Measurements from ENCODE around the gene GPATCH11. TPM values are rescaled to one million over a fixed set of nuclear protein-coding genes. Genes with fewer than 3 reads are reported as not detected.

Gene GPATCH11
- total RNA-seq, 4 donors from 2014 or later: 2.8 to 13.1 (median 5.4) TPM

DNA sequence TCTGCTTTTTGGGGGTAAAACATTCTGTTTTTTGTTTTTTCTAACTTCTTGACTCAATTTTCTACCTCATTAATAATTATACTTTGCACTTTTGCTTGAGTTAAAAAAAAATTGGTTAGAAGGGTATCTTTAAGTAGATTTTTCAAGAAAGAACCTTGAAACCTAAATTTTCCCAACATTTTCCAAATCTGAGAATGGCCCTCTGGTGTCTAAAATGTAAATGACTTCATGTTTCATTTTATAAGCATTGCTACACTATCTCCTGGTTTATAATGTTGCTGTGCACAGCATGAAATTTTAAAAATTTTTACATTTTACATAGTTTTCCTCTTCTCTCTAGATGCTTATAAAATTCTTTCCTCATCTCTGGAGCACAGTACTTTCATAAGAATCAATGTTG lies 58.2 kb downstream of the GPATCH11 start:
- H3K4me1 ChIP-seq: no peaks in the 10 kb centered on the region
- H3K4me3 ChIP-seq: no peak overlapping the region
- intact Hi-C loops (cut with DNase I; ENCODE audit: low total_unique reads): no loop called here
- no peaks in the 10 kb centered on the region for H3K9me3 ChIP-seq
- DNase-seq: no peak
- H3K27ac ChIP-seq: no peak overlapping the region
- no peaks in the 10 kb centered on the region for H3K27me3 ChIP-seq
- H3K36me3 ChIP-seq: no peaks in the 10 kb centered on the region
- no peak for TF ChIP-seq POLR2A (IDR thresholded peaks at IDR 0.05)
- TF ChIP-seq, protein P1, sequence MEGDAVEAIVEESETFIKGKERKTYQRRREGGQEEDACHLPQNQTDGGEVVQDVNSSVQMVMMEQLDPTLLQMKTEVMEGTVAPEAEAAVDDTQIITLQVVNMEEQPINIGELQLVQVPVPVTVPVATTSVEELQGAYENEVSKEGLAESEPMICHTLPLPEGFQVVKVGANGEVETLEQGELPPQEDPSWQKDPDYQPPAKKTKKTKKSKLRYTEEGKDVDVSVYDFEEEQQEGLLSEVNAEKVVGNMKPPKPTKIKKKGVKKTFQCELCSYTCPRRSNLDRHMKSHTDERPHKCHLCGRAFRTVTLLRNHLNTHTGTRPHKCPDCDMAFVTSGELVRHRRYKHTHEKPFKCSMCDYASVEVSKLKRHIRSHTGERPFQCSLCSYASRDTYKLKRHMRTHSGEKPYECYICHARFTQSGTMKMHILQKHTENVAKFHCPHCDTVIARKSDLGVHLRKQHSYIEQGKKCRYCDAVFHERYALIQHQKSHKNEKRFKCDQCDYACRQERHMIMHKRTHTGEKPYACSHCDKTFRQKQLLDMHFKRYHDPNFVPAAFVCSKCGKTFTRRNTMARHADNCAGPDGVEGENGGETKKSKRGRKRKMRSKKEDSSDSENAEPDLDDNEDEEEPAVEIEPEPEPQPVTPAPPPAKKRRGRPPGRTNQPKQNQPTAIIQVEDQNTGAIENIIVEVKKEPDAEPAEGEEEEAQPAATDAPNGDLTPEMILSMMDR (IDR thresholded peaks at IDR 0.05): no peak

DNA sequence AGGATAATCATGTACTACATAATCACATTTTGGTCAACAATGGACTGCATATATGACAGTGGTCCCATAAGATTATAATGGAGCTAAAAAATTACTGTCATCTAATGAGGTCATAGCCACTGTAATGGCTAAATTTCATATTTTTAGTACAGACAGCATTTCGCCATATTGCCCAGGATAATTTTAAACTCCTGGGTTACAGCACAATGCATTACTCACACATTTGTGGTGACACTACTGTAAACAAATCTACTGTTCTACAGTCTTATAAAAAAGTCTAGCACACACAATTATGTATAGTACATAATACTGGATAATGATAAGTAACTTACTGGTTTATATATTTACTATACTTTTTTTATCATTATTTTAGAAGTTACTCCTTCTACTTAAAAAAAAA lies 59.7 kb downstream of the GPATCH11 start:
- TF ChIP-seq, protein P1 (IDR thresholded peaks at IDR 0.05): no peak
- no peak for TF ChIP-seq POLR2A (IDR thresholded peaks at IDR 0.05)
- intact Hi-C loops (cut with DNase I; ENCODE audit: low total_unique reads): no loop called here
- no peaks in the 10 kb centered on the region for H3K36me3 ChIP-seq

DNA sequence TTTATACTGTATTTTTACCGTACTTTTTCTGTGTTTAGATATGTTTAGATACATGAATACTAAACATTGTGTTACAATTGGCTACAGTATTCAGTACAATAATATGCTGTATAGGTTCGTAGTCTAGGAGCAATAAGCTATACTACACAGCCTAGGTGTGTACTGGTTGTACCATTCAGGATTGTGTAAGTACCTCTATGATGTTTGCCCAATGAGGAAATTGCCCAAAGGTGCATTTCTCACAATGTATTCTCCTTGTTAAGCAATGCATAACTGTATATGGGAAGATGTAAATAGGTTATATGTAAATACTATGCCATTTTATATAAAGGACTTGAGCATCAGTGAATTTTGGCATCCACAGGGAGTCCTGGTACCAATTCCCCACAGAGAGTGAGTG lies 61.7 kb downstream of the GPATCH11 start:
- no peaks in the 10 kb centered on the region for H3K9me3 ChIP-seq
- H3K27me3 ChIP-seq: no peaks in the 10 kb centered on the region
- no peaks in the 10 kb centered on the region for H3K36me3 ChIP-seq
- H3K4me3 ChIP-seq: no peak overlapping the region
- no peaks in the 10 kb centered on the region for H3K4me1 ChIP-seq
- H3K27ac ChIP-seq: no peak overlapping the region
- no peak for DNase-seq
- intact Hi-C loops (cut with DNase I; ENCODE audit: low total_unique reads): no loop called here
- TF ChIP-seq, protein P1 (IDR thresholded peaks at IDR 0.05): no peak
- TF ChIP-seq POLR2A (IDR thresholded peaks at IDR 0.05): no peak

More for the DNA sequence above, 59.7 kb downstream of the GPATCH11 start:
- no peaks in the 10 kb centered on the region for H3K9me3 ChIP-seq
- H3K27me3 ChIP-seq: no peaks in the 10 kb centered on the region
- H3K4me1 ChIP-seq: no peaks in the 10 kb centered on the region
- H3K4me3 ChIP-seq: no peak overlapping the region
- H3K27ac ChIP-seq: no peak overlapping the region
- DNase-seq: no peak

DNA sequence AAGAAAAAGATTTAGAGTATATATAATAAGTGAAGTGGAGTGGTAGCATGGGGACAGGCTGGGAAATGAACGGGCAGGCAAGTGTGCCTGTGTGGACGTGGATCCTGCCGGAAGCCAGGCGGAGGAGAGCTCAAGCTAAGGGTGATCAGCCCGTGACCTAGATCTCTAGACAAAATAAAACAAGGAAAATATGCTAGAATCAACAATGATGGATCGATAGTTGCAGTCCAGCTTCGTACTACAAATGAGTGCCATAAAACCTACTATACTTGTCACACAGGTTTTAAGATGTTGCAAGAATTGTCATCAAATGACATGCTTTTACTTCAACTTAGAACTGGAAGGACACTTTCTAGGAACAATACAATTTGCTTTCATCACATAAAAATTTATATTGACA lies 64.0 kb downstream of the GPATCH11 start:
- DNase-seq: no peak
- intact Hi-C loops (cut with DNase I; ENCODE audit: low total_unique reads): no loop called here
- Histone ChIP-seq H3K27me3 (no peaks in the 10 kb centered on the region), H3K9me3 (no peaks in the 10 kb centered on the region), H3K4me1 (no peaks in the 10 kb centered on the region), H3K4me3 (no peak overlapping the region), H3K27ac (no peak overlapping the region), H3K36me3 (no peaks in the 10 kb centered on the region)
- no peak for TF ChIP-seq POLR2A (IDR thresholded peaks at IDR 0.05)
- TF ChIP-seq, protein P1 (IDR thresholded peaks at IDR 0.05): no peak

Other genes with a start within 250 kb of the GPATCH11 start
- gene STRN, start 118.0 kb upstream of the GPATCH11 start, total RNA-seq: 10 to 100 TPM; 12.0 to 29.0 (median 20.2) TPM
- 10 to 100 TPM; 17.9 to 90.9 (median 40.4) TPM for gene HEATR5B, start 146 bp upstream of the GPATCH11 start, total RNA-seq
- gene EIF2AK2, start 72.5 kb downstream of the GPATCH11 start, total RNA-seq: 10 to 100 TPM; 13.3 to 90.8 (median 45.4) TPM
- not detected for gene SULT6B1, start 104.2 kb downstream of the GPATCH11 start, total RNA-seq
- gene CEBPZOS, start 112.0 kb downstream of the GPATCH11 start, total RNA-seq: 10 to 100 TPM in 2 of 4 donors, 1 to 10 TPM in 2; 6.2 to 49.4 (median 16.3) TPM
- gene CEBPZ, start 147.1 kb downstream of the GPATCH11 start, total RNA-seq: 10 to 100 TPM; 16.5 to 68.6 (median 53.8) TPM
- gene NDUFAF7, start 147.1 kb downstream of the GPATCH11 start, total RNA-seq: 10 to 100 TPM; 11.3 to 35.7 (median 19.3) TPM
- gene PRKD3, start 240.3 kb downstream of the GPATCH11 start, total RNA-seq: 100 to 1,000 TPM in 1 of 4 donors, 10 to 100 TPM in 3; 53.8 to 128 (median 57.7) TPM

All from uterus (tissue), 4 donors.